ENCODE results near the gene CXCL11.

The CXCL11 gene

GRCh38 chr4:76011700-76012387 is 24.0 kb downstream of the CXCL11 start:
- no peak for TF ChIP-seq GATA3 (IDR thresholded peaks at IDR 0.05; ENCODE audit: low read depth, low read length)

- no peak for TF ChIP-seq GATA2 (IDR thresholded peaks at IDR 0.05; ENCODE audit: low read depth, low read length)
- TF ChIP-seq GATA3 (IDR thresholded peaks at IDR 0.05; ENCODE audit: low read depth, low read length): no peak
These were observed 24.7 kb downstream of the CXCL11 start for GRCh38 chr4:76011018-76011670.

- TF ChIP-seq GATA2 (IDR thresholded peaks at IDR 0.05; ENCODE audit: low read depth, low read length): no peak
- no peak for TF ChIP-seq GATA3 (IDR thresholded peaks at IDR 0.05; ENCODE audit: low read depth, low read length)
These were observed 25.3 kb downstream of the CXCL11 start for GRCh38 chr4:76010576-76010975.

- TF ChIP-seq GATA2 (IDR thresholded peaks at IDR 0.05; ENCODE audit: low read depth, low read length) (no peak), GATA3 (IDR thresholded peaks at IDR 0.05; ENCODE audit: low read depth, low read length) (no peak)
These were observed 26.6 kb downstream of the CXCL11 start for GRCh38 chr4:76009311-76009710.

GRCh38 chr4:76007089-76007862 is 28.6 kb downstream of the CXCL11 start, which contains the start of gene CXCL9:
Gene CXCL9 (minus strand): TSS chr4:76007509. CDS start chr4:76007449, 60 bp downstream.
- TF ChIP-seq GATA3 (IDR thresholded peaks at IDR 0.05; ENCODE audit: low read depth, low read length): no peak

GRCh38 chr4:76003620-76004019 is 32.2 kb downstream of the CXCL11 start:
- TF ChIP-seq GATA3 (IDR thresholded peaks at IDR 0.05; ENCODE audit: low read depth, low read length): no peak
- TF ChIP-seq GATA2 (IDR thresholded peaks at IDR 0.05; ENCODE audit: low read depth, low read length): no peak

GRCh38 chr4:76003035-76003434 is 32.8 kb downstream of the CXCL11 start:
- TF ChIP-seq GATA2 (IDR thresholded peaks at IDR 0.05; ENCODE audit: low read depth, low read length) (no peak), GATA3 (IDR thresholded peaks at IDR 0.05; ENCODE audit: low read depth, low read length) (no peak)

GRCh38 chr4:76002176-76002575 is 33.7 kb downstream of the CXCL11 start:
- TF ChIP-seq GATA3 (IDR thresholded peaks at IDR 0.05; ENCODE audit: low read depth, low read length): no peak
- TF ChIP-seq GATA2 (IDR thresholded peaks at IDR 0.05; ENCODE audit: low read depth, low read length): no peak

- no peak for TF ChIP-seq GATA3 (IDR thresholded peaks at IDR 0.05; ENCODE audit: low read depth, low read length)
- no peak for TF ChIP-seq GATA2 (IDR thresholded peaks at IDR 0.05; ENCODE audit: low read depth, low read length)
These were observed 34.2 kb downstream of the CXCL11 start for GRCh38 chr4:76001700-76002099.

- TF ChIP-seq GATA2 (IDR thresholded peaks at IDR 0.05; ENCODE audit: low read depth, low read length): no peak
- no peak for TF ChIP-seq GATA3 (IDR thresholded peaks at IDR 0.05; ENCODE audit: low read depth, low read length)
These were observed 35.6 kb downstream of the CXCL11 start for GRCh38 chr4:76000279-76000678.

GRCh38 chr4:75997946-75998345 is 37.9 kb downstream of the CXCL11 start:
- no peak for TF ChIP-seq GATA2 (IDR thresholded peaks at IDR 0.05; ENCODE audit: low read depth, low read length)
- no peak for TF ChIP-seq GATA3 (IDR thresholded peaks at IDR 0.05; ENCODE audit: low read depth, low read length)

- TF ChIP-seq GATA2 (IDR thresholded peaks at IDR 0.05; ENCODE audit: low read depth, low read length) (no peak), GATA3 (IDR thresholded peaks at IDR 0.05; ENCODE audit: low read depth, low read length) (no peak)
These were observed 38.8 kb downstream of the CXCL11 start for GRCh38 chr4:75997081-75997480.

GRCh38 chr4:75995727-75996126 is 40.1 kb downstream of the CXCL11 start:
- TF ChIP-seq GATA3 (IDR thresholded peaks at IDR 0.05; ENCODE audit: low read depth, low read length): no peak
- TF ChIP-seq GATA2 (IDR thresholded peaks at IDR 0.05; ENCODE audit: low read depth, low read length): no peak

GRCh38 chr4:75992462-75992861 is 43.4 kb downstream of the CXCL11 start:
- TF ChIP-seq GATA3 (IDR thresholded peaks at IDR 0.05; ENCODE audit: low read depth, low read length) (no peak), GATA2 (IDR thresholded peaks at IDR 0.05; ENCODE audit: low read depth, low read length) (no peak)

All from SH-SY5Y (cell line).